Progenitor cell of endocrine pancreas (in vitro differentiated cells): ENCODE results near the gene PAN2. TPM values are rescaled to one million over a fixed set of nuclear protein-coding genes. Genes with fewer than 3 reads are reported as not detected.

Experiments
- DNase-seq: peaks from one replicate; pipeline ENCODE4 v3.0.0; 2021; ENCODE audit warnings: low spot score; ENCODE audit not compliant: unreplicated experiment
- H3K27ac Mint-ChIP-seq: 2 replicates; pipeline ENCODE4 v1.8.0; 2021; ENCODE audit warnings: mild to moderate bottlenecking, moderate library complexity, mixed read lengths
- H3K27me3 Mint-ChIP-seq: 2 replicates; pipeline ENCODE4 v1.8.0; 2021; ENCODE audit warnings: mixed read lengths
- H3K36me3 Mint-ChIP-seq: 2 replicates; pipeline ENCODE4 v1.8.0; 2022; ENCODE audit warnings: mixed read lengths; ENCODE audit not compliant: insufficient read depth
- H3K4me1 Mint-ChIP-seq: 2 replicates; pipeline ENCODE4 v1.8.0; 2021; ENCODE audit warnings: low read depth, mixed read lengths
- H3K4me3 Mint-ChIP-seq: 2 replicates; pipeline ENCODE4 v1.8.0; 2021; ENCODE audit warnings: low read depth, mild to moderate bottlenecking, moderate library complexity, mixed read lengths
- H3K9me3 Mint-ChIP-seq: 2 replicates; pipeline ENCODE4 v1.8.0; 2021; ENCODE audit warnings: low read depth, mixed read lengths
- CTCF ChIP-seq: fragments of 200-600 bp; sonication (generic); IDR thresholded peaks from one replicate; pipeline ENCODE4 v1.5.0; 2021; ENCODE audit warnings: antibody characterized with exemption, mild to moderate bottlenecking; ENCODE audit not compliant: unreplicated experiment
- long read RNA-seq: library from polyadenylated mRNA; unstranded; transcript quantifications from one replicate; pipeline ENCODE4 v2.0.0, GENCODE V29; 2020
- total RNA-seq: library from RNA; stranded (reverse); gene quantifications from 2 replicates; pipeline ENCODE4 v1.2.1, GENCODE V29; 2021

The PAN2 gene
- total RNA-seq: 69.3 and 73.1 TPM in 2 replicates
- long read RNA-seq, full-length matches to known transcripts: 10 of 40 reads
- long read RNA-seq, partial matches to known transcripts: 8 of 40 reads
- long read RNA-seq, other reads (novel, unspliced or antisense): 22 of 40 reads

- H3K27ac Mint-ChIP-seq: peak within 1 kb of the TSS; percentile 99
- peak; percentile 79 for DNase-seq
- H3K4me1 Mint-ChIP-seq: peaks cover 9% of the 10 kb centered on the region
- H3K9me3 Mint-ChIP-seq: no peaks in the 10 kb centered on the region
- TF ChIP-seq CTCF: peak; percentile 76
- peak within 1 kb of the TSS; percentile 89 for H3K4me3 Mint-ChIP-seq
- no peaks in the 10 kb centered on the region for H3K27me3 Mint-ChIP-seq
- no peaks in the 10 kb centered on the region for H3K36me3 Mint-ChIP-seq
These were observed at the start of gene PAN2 for GRCh38 chr12:56333679-56334489. TSS of gene PAN2 (minus strand) at chr12:56334000. CDS start at chr12:56333094, 906 bp downstream.

- H3K36me3 Mint-ChIP-seq: no peaks in the 10 kb centered on the region
- no peaks in the 10 kb centered on the region for H3K9me3 Mint-ChIP-seq
- DNase-seq: no peak
- no peaks in the 10 kb centered on the region for H3K27me3 Mint-ChIP-seq
- no peak for TF ChIP-seq CTCF
- no peak overlapping the region for H3K27ac Mint-ChIP-seq
- peaks cover 10% of the 10 kb centered on the region for H3K4me1 Mint-ChIP-seq
- H3K4me3 Mint-ChIP-seq: no peak overlapping the region
These were observed 48.8 kb upstream of the PAN2 start for GRCh38 chr12:56382611-56383010.

GRCh38 chr12:56377989-56378316 lies 44.2 kb upstream of the PAN2 start:
- Mint-ChIP-seq H3K27ac (no peak overlapping the region), H3K4me1 (peaks cover 6% of the 10 kb centered on the region), H3K36me3 (no peaks in the 10 kb centered on the region), H3K9me3 (peaks cover 4% of the 10 kb centered on the region), H3K27me3 (no peaks in the 10 kb centered on the region), H3K4me3 (no peak overlapping the region)
- no peak for TF ChIP-seq CTCF
- no peak for DNase-seq

- Mint-ChIP-seq H3K27ac (no peak overlapping the region), H3K4me3 (no peak overlapping the region), H3K36me3 (no peaks in the 10 kb centered on the region), H3K27me3 (no peaks in the 10 kb centered on the region), H3K4me1 (peaks cover 6% of the 10 kb centered on the region), H3K9me3 (peaks cover 4% of the 10 kb centered on the region)
- TF ChIP-seq CTCF: no peak
- DNase-seq: no peak
These were observed 43.6 kb upstream of the PAN2 start for GRCh38 chr12:56377310-56377988.

GRCh38 chr12:56375598-56376434 lies 42.0 kb upstream of the PAN2 start:
- no peaks in the 10 kb centered on the region for H3K36me3 Mint-ChIP-seq
- no peaks in the 10 kb centered on the region for H3K27me3 Mint-ChIP-seq
- H3K4me3 Mint-ChIP-seq: no peak overlapping the region
- H3K9me3 Mint-ChIP-seq: peaks cover 4% of the 10 kb centered on the region
- no peak overlapping the region for H3K27ac Mint-ChIP-seq
- no peak for DNase-seq
- peaks cover 6% of the 10 kb centered on the region for H3K4me1 Mint-ChIP-seq
- TF ChIP-seq CTCF: no peak
